ENCODE results near the gene GRAMD4. TPM values are rescaled to one million over a fixed set of nuclear protein-coding genes. Genes with fewer than 3 reads are reported as not detected.

Gene GRAMD4
- polyA plus RNA-seq, 2 of the 4 experiments (the other 2 are of a cell fraction), result 7.7 to 13.1 TPM

DNA sequence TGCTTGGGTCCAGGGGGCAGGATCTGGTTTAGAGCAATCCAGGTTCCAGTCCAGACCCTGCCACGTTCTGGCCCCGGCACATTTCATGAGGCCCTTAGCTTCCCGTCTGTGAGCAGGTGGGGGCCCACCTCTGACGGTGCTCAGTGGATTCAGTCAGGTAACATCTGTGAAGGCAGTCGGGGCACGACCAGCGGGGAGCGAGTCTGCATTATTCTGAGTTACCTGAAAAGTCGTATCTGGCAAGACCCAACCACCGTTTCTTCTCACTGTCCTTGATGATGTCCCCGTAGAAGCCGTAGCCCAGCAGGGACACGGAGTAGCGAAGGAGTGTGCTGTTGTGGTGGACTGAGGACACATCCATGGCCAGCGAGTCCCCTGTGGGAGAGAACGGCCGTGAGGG lies 78.9 kb downstream of the GRAMD4 start:
- H3K4me3 ChIP-seq, result no peak overlapping the region
- FAIRE-seq, result no peak
- no peaks in the 10 kb centered on the region for H3K9me3 ChIP-seq
- TF ChIP-seq HOXB13 (CRISPR knock-in tag; IDR thresholded peaks at IDR 0.05; ENCODE audit: low read depth) (no peak), USF2 (IDR thresholded peaks at IDR 0.05) (no peak), EHF (CRISPR knock-in tag; IDR thresholded peaks at IDR 0.05) (no peak), REST (IDR thresholded peaks at IDR 0.05) (no peak), ZSCAN20 (CRISPR knock-in tag; IDR thresholded peaks at IDR 0.05) (no peak), POLR2AphosphoS2 (conservative IDR thresholded peaks at IDR 0.05; ENCODE audit: low read length) (no peak), CBX2 (IDR thresholded peaks at IDR 0.05; ENCODE audit: borderline replicate concordance, low read depth) (no peak), E2F6 (IDR thresholded peaks at IDR 0.05; ENCODE audit: borderline replicate concordance, low read depth) (no peak), CHD4 (IDR thresholded peaks at IDR 0.05; ENCODE audit: borderline replicate concordance) (no peak), RARB (CRISPR knock-in tag; IDR thresholded peaks at IDR 0.05) (no peak), ZC3H11A (IDR thresholded peaks at IDR 0.05) (no peak), KDM1A (IDR thresholded peaks at IDR 0.05; ENCODE audit: low read depth) (no peak)
- ATAC-seq, result no peak
- no peaks in the 10 kb centered on the region for H3K4me1 ChIP-seq
- CTCF ChIA-PET, result interaction anchor here (1.3 kb wide), 1 partner anchor 22 kb away, joined by 3 read pairs; no protein-coding TSS in a partner anchor
- WGBS (ENCODE audit: missing lambda C conversion rate), result 98% methylated on average over 15 of the region's 17 CpGs
- H3K4me2 ChIP-seq, result no peak overlapping the region
- POLR2A ChIA-PET, result no interaction called here
- DNase-seq (ENCODE audit: low read depth in 1 of 2, low spot score in 1 of 2), result no peak
- no peak overlapping the region for H3K27ac ChIP-seq

GRCh38 chr22:46701262-46701661 lies 81.1 kb downstream of the GRAMD4 start:
- Histone ChIP-seq H3K9me3 (no peaks in the 10 kb centered on the region), H3K27ac (no peak overlapping the region), H3K4me3 (no peak overlapping the region), H3K4me2 (no peak overlapping the region), H3K4me1 (no peaks in the 10 kb centered on the region)
- FAIRE-seq (no peak), ATAC-seq (no peak), DNase-seq (ENCODE audit: low read depth in 1 of 2, low spot score in 1 of 2) (no peak)
- POLR2A ChIA-PET, result no interaction called here
- 91% methylated on average over 32 of the region's 33 CpGs for WGBS (ENCODE audit: missing lambda C conversion rate)
- CTCF ChIA-PET, result no interaction called here
- TF ChIP-seq JUN (IDR thresholded peaks at IDR 0.05) (no peak), MAFK (IDR thresholded peaks at IDR 0.05; ENCODE audit: partially characterized antibody) (no peak), HOXB13 (CRISPR knock-in tag; IDR thresholded peaks at IDR 0.05; ENCODE audit: low read depth) (no peak), EP300 (IDR thresholded peaks at IDR 0.05) (no peak), HDAC2 (IDR thresholded peaks at IDR 0.05) (no peak), ZFP36 (IDR thresholded peaks at IDR 0.05; ENCODE audit: borderline replicate concordance, partially characterized antibody) (no peak), CBX8 (IDR thresholded peaks at IDR 0.05) (no peak), HOXA7 (CRISPR knock-in tag; IDR thresholded peaks at IDR 0.05) (no peak), KDM1A (IDR thresholded peaks at IDR 0.05; ENCODE audit: low read depth) (no peak), BHLHE40 (IDR thresholded peaks at IDR 0.05; ENCODE audit: low read depth, low read length) (no peak), RNF2 (IDR thresholded peaks at IDR 0.05; ENCODE audit: borderline replicate concordance, low read depth) (no peak), RFX5 (IDR thresholded peaks at IDR 0.05) (no peak), ELK1 (IDR thresholded peaks at IDR 0.05; ENCODE audit: low read depth, low read length) (no peak), POLR2A (IDR thresholded peaks at IDR 0.05; ENCODE audit: low read length) (no peak)
- TF ChIP-seq, protein P1, sequence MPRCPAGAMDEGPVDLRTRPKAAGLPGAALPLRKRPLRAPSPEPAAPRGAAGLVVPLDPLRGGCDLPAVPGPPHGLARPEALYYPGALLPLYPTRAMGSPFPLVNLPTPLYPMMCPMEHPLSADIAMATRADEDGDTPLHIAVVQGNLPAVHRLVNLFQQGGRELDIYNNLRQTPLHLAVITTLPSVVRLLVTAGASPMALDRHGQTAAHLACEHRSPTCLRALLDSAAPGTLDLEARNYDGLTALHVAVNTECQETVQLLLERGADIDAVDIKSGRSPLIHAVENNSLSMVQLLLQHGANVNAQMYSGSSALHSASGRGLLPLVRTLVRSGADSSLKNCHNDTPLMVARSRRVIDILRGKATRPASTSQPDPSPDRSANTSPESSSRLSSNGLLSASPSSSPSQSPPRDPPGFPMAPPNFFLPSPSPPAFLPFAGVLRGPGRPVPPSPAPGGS (IDR thresholded peaks at IDR 0.05), result no peak
- TF ChIP-seq, protein P2, sequence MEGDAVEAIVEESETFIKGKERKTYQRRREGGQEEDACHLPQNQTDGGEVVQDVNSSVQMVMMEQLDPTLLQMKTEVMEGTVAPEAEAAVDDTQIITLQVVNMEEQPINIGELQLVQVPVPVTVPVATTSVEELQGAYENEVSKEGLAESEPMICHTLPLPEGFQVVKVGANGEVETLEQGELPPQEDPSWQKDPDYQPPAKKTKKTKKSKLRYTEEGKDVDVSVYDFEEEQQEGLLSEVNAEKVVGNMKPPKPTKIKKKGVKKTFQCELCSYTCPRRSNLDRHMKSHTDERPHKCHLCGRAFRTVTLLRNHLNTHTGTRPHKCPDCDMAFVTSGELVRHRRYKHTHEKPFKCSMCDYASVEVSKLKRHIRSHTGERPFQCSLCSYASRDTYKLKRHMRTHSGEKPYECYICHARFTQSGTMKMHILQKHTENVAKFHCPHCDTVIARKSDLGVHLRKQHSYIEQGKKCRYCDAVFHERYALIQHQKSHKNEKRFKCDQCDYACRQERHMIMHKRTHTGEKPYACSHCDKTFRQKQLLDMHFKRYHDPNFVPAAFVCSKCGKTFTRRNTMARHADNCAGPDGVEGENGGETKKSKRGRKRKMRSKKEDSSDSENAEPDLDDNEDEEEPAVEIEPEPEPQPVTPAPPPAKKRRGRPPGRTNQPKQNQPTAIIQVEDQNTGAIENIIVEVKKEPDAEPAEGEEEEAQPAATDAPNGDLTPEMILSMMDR (IDR thresholded peaks at IDR 0.05), result no peak
- TF ChIP-seq, protein P3, sequence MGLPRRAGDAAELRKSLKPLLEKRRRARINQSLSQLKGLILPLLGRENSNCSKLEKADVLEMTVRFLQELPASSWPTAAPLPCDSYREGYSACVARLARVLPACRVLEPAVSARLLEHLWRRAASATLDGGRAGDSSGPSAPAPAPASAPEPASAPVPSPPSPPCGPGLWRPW (IDR thresholded peaks at IDR 0.05), result no peak
- TF ChIP-seq, protein P4, sequence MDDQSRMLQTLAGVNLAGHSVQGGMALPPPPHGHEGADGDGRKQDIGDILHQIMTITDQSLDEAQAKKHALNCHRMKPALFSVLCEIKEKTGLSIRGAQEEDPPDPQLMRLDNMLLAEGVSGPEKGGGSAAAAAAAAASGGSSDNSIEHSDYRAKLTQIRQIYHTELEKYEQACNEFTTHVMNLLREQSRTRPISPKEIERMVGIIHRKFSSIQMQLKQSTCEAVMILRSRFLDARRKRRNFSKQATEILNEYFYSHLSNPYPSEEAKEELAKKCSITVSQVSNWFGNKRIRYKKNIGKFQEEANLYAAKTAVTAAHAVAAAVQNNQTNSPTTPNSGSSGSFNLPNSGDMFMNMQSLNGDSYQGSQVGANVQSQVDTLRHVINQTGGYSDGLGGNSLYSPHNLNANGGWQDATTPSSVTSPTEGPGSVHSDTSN (IDR thresholded peaks at IDR 0.05), result no peak
- TF ChIP-seq, protein P5, sequence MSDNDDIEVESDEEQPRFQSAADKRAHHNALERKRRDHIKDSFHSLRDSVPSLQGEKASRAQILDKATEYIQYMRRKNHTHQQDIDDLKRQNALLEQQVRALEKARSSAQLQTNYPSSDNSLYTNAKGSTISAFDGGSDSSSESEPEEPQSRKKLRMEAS (IDR thresholded peaks at IDR 0.05), result no peak
